ENCODE measurements around the gene ERAP2.

GRCh38 chr5:96968614-96969013 is 92.3 kb downstream of the ERAP2 start:
- no peak for TF ChIP-seq CTCF (IDR thresholded peaks at IDR 0.05)
- no peak for TF ChIP-seq POLR2A (IDR thresholded peaks at IDR 0.05)
